KMS-11 (cell line): ENCODE results near the gene BZW1.

ENCODE experiments used
- H2AFZ ChIP-seq: fragments of 200-600 bp; sonication (generic); 2 replicates; pipeline ENCODE4 v1.6.1; 2016; ENCODE audit warnings: antibody characterized with exemption, mixed run types, low read depth
- H3K27ac ChIP-seq: fragments of 200-600 bp; sonication (generic); 2 replicates; pipeline ENCODE4 v1.6.1; 2016; ENCODE audit warnings: mild to moderate bottlenecking, mixed run types
- H3K27me3 ChIP-seq: fragments of 200-600 bp; sonication (generic); 2 replicates; pipeline ENCODE4 v1.6.1; 2017; ENCODE audit warnings: mild to moderate bottlenecking, low read depth, mixed run types, moderate library complexity; ENCODE audit not compliant: insufficient read depth
- H3K36me3 ChIP-seq: fragments of 200-600 bp; sonication (generic); 2 replicates; pipeline ENCODE4 v1.6.1; 2017; ENCODE audit warnings: mild to moderate bottlenecking, mixed run types; ENCODE audit not compliant: insufficient read depth
- H3K4me1 ChIP-seq: fragments of 200-600 bp; sonication (generic); 2 replicates; pipeline ENCODE4 v1.6.1; 2016; ENCODE audit warnings: mild to moderate bottlenecking, low read depth, mixed run types; ENCODE audit not compliant: poor library complexity, severe bottlenecking
- H3K4me2 ChIP-seq: fragments of 200-600 bp; sonication (generic); 2 replicates; pipeline ENCODE4 v1.7.0; 2016; ENCODE audit warnings: mild to moderate bottlenecking, mixed run types
- H3K4me3 ChIP-seq: fragments of 200-600 bp; sonication (generic); IDR thresholded peaks from 2 replicates; pipeline ENCODE4 v1.6.1; 2017; ENCODE audit warnings: low read depth, low read length, mixed read lengths; ENCODE audit not compliant: insufficient read depth
- H3K79me2 ChIP-seq: fragments of 200-600 bp; sonication (generic); 2 replicates; pipeline ENCODE4 v1.6.1; 2016; ENCODE audit warnings: low read depth, mixed run types; ENCODE audit not compliant: insufficient read depth
- H3K9ac ChIP-seq: fragments of 200-600 bp; sonication (generic); 2 replicates; pipeline ENCODE4 v1.6.1; 2016; ENCODE audit warnings: mild to moderate bottlenecking, mixed run types
- H4K20me1 ChIP-seq: fragments of 200-600 bp; sonication (generic); 2 replicates; pipeline ENCODE4 v1.6.1; 2016; ENCODE audit warnings: mild to moderate bottlenecking, mixed run types; ENCODE audit not compliant: insufficient read depth
- CTCF ChIP-seq: fragments of 200-600 bp; sonication (generic); conservative IDR thresholded peaks from 2 replicates; pipeline ENCODE4 v1.6.1; 2017; ENCODE audit warnings: low read depth, mild to moderate bottlenecking, antibody characterized with exemption, low read length, moderate library complexity, mixed read lengths

Gene BZW1

DNA sequence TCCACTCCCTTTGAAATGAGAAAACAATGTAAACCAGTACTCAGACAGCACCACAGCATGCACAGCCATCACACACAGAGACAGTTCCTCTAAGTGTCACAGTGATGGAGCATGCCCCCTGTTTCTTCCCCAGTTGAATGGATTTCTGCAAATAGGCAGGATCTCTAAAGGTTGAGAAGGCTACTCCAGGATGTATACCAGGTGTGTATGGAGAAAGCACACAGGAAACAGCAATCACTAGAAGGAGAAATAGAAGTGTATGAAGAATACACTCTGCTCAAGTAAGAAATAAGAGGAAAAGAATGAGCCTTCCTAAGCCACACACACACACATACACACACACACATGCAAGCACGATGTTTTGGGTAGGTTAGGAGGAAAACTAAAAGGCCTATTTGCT, 38.6 kb upstream of the BZW1 start:
- no peaks in the 10 kb centered on the region for H4K20me1 ChIP-seq
- H3K9ac ChIP-seq = no peak overlapping the region
- no peaks in the 10 kb centered on the region for H3K27me3 ChIP-seq
- no peak overlapping the region for H3K4me3 ChIP-seq
- no peaks in the 10 kb centered on the region for H3K4me1 ChIP-seq
- H2AFZ ChIP-seq = no peak overlapping the region
- no peak overlapping the region for H3K4me2 ChIP-seq
- TF ChIP-seq CTCF = no peak
- H3K79me2 ChIP-seq = no peaks in the 10 kb centered on the region
- no peak overlapping the region for H3K27ac ChIP-seq
- H3K36me3 ChIP-seq = no peaks in the 10 kb centered on the region

DNA sequence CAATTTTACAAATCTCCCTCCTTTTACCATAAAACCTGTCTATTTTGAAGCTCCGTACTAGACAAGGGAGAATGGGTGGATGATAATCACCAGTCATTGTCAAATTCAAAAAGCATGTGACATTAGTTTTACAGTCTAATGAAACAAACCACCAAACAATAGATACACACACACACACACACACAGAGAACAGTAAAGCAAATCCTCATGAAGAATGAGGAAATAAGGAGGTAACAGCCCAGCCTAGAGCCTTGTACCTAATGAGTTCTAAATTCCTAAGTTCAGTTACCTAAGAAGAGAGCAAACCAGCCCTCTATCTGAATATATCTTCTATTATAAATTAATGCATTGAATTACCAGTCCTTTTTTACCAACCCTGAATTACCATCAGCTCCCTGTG, 36.8 kb upstream of the BZW1 start:
- H3K36me3 ChIP-seq = no peaks in the 10 kb centered on the region
- TF ChIP-seq CTCF = no peak

DNA sequence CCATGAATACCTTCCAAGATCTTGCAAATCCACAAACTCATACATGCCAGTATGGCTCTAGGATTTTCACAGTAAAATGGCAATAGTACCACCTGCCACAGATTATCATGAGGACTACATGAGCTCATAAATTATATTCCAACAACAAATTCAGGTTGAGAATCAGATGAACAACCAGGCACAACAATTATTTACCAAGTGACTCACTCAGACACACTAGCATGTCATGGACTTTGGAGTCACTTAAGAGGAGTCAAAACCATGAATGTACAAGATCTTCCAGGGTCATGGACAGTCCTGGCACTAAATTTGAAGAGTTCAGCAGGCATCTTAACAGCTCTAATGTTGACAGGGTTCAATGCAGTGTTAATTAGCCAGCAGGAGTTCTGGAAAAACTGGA, 34.4 kb upstream of the BZW1 start:
- no peak overlapping the region for H3K9ac ChIP-seq
- no peaks in the 10 kb centered on the region for H3K36me3 ChIP-seq
- no peaks in the 10 kb centered on the region for H3K4me1 ChIP-seq
- no peak overlapping the region for H3K4me2 ChIP-seq
- TF ChIP-seq CTCF = no peak
- no peak overlapping the region for H3K27ac ChIP-seq
- H3K79me2 ChIP-seq = no peaks in the 10 kb centered on the region
- H3K27me3 ChIP-seq = no peaks in the 10 kb centered on the region
- no peak overlapping the region for H2AFZ ChIP-seq
- no peaks in the 10 kb centered on the region for H4K20me1 ChIP-seq
- H3K4me3 ChIP-seq = no peak overlapping the region

More for the DNA sequence above, 36.8 kb upstream of the BZW1 start:
- Histone ChIP-seq H3K27ac (no peak overlapping the region), H3K4me3 (no peak overlapping the region), H3K4me1 (no peaks in the 10 kb centered on the region), H2AFZ (no peak overlapping the region), H3K79me2 (no peaks in the 10 kb centered on the region), H4K20me1 (no peaks in the 10 kb centered on the region), H3K4me2 (no peak overlapping the region), H3K27me3 (no peaks in the 10 kb centered on the region), H3K9ac (no peak overlapping the region)

DNA sequence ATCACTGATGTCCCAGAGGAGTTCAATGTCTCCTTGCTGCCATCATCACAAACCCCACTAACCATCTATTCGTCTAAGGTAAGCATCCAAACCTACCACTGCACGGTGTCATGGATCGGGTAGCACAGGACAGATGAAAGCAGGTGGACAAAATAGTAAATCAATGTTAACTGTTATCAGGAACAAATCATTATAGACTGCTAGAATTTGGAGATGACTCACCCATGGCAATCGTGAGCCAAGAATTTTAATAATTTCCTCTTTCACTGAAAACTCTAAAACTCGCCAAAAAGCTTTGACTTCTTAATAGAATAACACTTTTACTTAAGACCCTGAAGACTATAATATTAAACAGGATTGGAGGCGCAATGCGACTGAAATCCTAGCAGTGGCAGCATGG, 33.7 kb upstream of the BZW1 start:
- TF ChIP-seq CTCF = no peak
- no peak overlapping the region for H3K27ac ChIP-seq
- no peak overlapping the region for H3K4me2 ChIP-seq
- H3K36me3 ChIP-seq = no peaks in the 10 kb centered on the region
- no peaks in the 10 kb centered on the region for H3K4me1 ChIP-seq
- no peak overlapping the region for H2AFZ ChIP-seq
- H4K20me1 ChIP-seq = no peaks in the 10 kb centered on the region
- H3K27me3 ChIP-seq = no peaks in the 10 kb centered on the region
- no peak overlapping the region for H3K9ac ChIP-seq
- no peaks in the 10 kb centered on the region for H3K79me2 ChIP-seq
- no peak overlapping the region for H3K4me3 ChIP-seq

- H3K27ac ChIP-seq = no peak overlapping the region
- H3K4me1 ChIP-seq = no peaks in the 10 kb centered on the region
- H3K36me3 ChIP-seq = no peaks in the 10 kb centered on the region
- H2AFZ ChIP-seq = no peak overlapping the region
- no peaks in the 10 kb centered on the region for H4K20me1 ChIP-seq
- H3K4me2 ChIP-seq = no peak overlapping the region
- H3K79me2 ChIP-seq = no peaks in the 10 kb centered on the region
- no peak overlapping the region for H3K4me3 ChIP-seq
- no peak for TF ChIP-seq CTCF
- no peak overlapping the region for H3K9ac ChIP-seq
- no peaks in the 10 kb centered on the region for H3K27me3 ChIP-seq
Measured at GRCh38 chr2:200779214-200779613, 32.5 kb upstream of the BZW1 start.
